HG03442 (cell line): ENCODE data around the gene TMEFF2.
A peak's percentile ranks its signal among the peaks of the same experiment; 100 is the strongest.

Experiments
- ATAC-seq: cut with Tn5 transposase; IDR thresholded peaks from one replicate; pipeline ENCODE4 v1.9.1; 2021; ENCODE audit warnings: mild to moderate bottlenecking, moderate library complexity; ENCODE audit not compliant: unreplicated experiment

Gene TMEFF2

DNA sequence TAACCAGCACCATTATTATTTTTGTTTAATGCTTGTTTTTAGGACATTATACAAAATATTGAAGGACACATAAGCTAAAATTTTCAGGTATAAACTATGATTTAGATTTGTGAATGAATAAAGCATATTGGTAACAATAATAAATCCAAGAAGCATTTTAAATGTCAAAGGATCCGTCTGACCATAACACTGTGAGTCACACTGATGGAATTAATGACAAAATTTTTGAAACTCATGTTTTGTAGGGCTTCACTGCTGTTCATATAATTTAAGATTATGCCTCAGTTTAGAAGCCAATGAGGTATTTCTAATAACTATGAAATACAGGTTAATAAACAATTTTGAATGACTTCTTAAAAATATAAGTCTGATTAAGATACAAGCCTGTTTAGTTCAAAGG lies 124.6 kb downstream of the TMEFF2 start:
- no peak for ATAC-seq

DNA sequence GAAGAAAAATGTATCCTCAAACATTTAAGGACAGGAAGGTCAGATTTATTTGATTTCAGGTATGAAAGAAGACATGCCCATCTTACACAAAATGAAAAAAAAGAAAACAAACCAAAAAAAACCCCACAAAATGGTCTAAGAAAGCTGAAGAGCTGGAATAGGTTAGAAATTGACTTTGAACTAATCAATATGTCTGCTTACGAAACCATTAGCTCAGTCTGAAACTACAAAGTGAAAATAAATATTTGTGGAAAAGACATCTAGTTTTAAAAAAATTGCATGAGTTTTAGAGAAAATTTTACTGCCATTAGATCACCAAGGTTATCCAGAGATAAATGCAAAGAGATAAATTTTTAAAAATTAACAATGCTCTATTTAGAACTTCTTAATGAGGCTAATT lies 125.3 kb downstream of the TMEFF2 start:
- ATAC-seq: no peak

DNA sequence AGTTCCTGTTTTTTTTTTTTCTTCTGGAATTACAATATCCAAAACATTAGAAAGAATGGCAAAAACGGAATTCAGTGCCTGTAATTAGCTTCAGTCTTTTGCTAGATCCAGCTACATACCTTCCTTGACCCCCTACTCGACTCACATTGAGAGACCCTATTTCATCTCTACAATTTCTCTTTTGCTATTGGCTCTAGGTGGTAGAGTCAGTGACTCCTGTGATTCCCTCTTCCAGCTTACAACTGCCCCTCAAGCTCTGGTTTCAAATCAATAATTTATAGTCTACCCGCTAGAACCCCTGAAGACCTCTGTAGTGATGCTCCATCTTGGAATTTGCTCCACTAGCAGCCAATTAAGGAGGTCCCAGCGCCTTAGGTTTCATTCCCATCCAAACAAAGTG lies 125.8 kb downstream of the TMEFF2 start:
- ATAC-seq: no peak

- ATAC-seq: no peak
Measured at GRCh38 chr2:192067631-192068030, 127.1 kb downstream of the TMEFF2 start.

- no peak for ATAC-seq
Measured at GRCh38 chr2:192064459-192064858, 130.3 kb downstream of the TMEFF2 start.

- no peak for ATAC-seq
Measured at GRCh38 chr2:192060161-192060560, 134.6 kb downstream of the TMEFF2 start.

GRCh38 chr2:192059266-192059665 lies 135.5 kb downstream of the TMEFF2 start:
- no peak for ATAC-seq

DNA sequence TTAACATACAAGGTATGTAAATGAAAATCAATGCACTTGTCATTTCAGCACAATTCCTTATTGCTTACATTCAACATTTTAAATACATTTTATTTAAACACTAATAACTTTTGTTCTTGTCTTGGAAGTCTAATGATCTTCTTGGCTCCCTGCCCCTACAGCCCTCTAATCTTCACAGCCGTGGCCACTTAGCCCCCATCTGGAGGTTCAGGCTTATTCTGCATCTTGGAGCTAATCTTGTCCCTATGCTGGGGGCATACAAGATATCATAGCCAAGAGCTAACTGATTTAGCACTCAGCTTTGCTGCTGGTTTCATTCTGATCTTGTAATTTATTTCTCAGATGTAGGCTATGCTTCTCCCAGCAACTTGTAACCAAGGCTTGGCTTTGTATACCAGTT lies 140.8 kb downstream of the TMEFF2 start:
- no peak for ATAC-seq

- ATAC-seq: no peak
Measured at GRCh38 chr2:192051533-192051932, 143.2 kb downstream of the TMEFF2 start.

GRCh38 chr2:192049362-192049761 lies 145.4 kb downstream of the TMEFF2 start:
- ATAC-seq: no peak

DNA sequence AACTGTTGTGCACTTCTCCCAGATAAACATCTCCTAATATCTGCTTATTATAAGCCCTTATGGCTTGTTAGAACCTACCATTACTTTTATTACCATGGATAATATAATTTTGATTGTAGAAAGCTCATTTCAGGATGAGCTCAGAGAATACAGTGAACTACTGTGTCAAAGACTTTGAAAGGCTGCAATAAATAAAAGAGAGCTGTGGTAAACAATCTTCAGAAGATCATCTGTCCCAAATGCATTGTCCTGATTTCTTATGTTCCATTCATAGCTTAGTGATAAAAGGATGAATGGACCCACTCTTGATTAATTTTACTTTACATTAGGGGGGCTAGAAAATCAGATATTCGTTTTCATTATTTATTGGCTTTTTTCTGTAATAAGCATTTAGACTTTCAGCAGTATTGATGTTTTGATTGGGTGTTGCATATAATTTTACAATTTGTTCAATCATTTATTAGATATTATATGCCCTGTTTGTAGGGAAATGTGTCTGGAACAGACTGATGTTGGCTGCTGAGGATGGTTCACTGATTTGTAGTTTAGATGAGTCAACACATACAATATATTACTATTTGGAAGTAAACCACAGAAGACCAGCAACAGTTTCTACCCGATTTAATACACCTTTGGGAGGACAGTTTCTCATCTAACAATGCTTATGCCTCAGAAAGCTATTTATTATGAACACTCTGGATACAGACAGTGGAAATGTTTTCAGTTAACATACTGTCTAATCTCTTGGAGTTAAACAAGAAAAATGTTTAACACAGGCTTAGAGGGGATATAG lies 147.2 kb downstream of the TMEFF2 start:
- no peak for ATAC-seq

- ATAC-seq: no peak
Measured at GRCh38 chr2:192044496-192044895, 150.2 kb downstream of the TMEFF2 start.

DNA sequence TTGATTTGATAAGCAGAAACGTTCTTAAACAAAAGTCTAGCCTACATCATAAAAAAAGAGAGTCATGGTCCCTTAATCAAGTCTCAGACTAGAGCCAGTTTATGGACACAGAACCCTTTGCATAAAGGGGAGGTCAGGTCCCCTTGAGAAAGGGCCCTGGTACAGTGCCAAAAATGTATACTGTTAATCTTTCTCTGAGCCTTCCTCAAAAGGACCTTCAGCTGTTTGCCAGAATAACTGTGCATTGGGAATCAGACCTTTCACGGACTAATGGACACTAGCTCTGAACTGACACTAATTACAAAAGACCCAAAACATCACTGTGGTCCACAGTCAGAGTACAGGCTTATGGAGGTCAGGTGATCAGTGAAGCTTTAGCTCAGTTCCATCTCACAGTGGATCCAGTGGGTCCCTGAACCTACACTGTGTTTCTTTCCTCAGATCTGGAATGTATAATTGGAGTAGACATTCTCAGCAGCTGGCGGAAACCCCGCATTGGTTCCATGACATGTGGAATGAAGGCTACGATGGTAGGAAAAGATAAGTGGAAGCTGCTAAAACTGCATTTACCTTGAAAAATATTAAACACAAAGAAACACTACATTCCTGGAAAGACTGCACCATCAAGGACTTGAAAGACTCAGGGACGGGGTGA lies 151.4 kb downstream of the TMEFF2 start:
- no peak for ATAC-seq

GRCh38 chr2:192042126-192042525 lies 152.6 kb downstream of the TMEFF2 start:
- ATAC-seq: no peak

DNA sequence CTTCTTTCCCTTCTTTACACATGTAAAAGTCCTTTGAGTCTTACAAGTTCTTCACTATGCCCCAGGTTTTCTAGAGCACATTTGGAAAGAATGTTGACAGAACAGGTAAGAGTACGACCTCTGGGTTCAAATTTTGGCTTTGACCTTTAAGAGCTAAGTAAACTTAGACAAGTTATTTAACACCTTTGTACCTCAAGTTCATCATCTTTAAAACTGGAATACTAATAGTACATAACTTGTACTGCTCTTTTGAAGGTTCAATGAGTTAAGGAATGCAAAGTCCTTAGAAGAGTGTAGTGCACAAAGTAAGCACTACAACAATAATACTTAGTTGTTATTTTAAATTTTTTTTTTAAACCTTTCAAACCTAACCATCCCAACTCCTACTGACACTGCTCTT lies 156.6 kb downstream of the TMEFF2 start:
- ATAC-seq: no peak

- ATAC-seq: no peak
Measured at GRCh38 chr2:192035731-192036442, 158.8 kb downstream of the TMEFF2 start.

DNA sequence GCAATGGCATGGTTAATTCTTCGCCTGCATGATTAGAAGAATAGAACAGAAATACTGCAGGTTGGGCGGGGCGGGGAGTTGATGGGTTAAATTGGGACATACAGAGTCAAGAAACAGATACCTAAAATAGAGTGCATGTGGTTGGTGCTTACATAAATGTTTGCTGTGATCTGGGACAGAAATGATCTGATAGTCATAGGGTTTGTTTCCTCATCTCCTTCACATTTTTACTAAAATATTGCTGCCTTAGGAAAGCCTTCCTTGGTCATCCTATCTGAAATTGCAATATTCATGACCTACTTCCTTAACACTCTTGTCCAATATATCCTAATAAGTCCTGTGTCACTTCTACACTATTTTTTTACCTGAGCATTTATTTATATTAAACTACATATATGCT lies 163.9 kb downstream of the TMEFF2 start:
- ATAC-seq: no peak

DNA sequence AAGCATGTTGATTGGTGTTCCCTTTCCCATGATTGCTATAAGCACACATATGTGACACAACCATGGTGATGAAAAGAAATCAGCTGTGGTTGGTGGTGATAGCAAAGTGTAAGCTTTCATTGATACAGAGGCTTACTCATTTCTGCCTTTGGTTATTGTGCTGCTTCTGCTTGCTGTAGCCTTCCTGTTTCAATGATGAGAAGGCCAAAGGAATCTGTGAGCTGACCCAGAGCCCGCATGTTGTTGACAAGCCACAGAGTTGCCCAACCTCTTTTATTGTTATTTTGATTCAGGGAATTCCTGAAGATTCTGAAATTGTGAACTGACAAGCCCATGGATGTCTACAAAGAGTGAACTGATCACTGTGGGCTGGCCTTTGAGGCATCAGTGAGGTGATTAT lies 164.4 kb downstream of the TMEFF2 start:
- ATAC-seq: no peak

DNA sequence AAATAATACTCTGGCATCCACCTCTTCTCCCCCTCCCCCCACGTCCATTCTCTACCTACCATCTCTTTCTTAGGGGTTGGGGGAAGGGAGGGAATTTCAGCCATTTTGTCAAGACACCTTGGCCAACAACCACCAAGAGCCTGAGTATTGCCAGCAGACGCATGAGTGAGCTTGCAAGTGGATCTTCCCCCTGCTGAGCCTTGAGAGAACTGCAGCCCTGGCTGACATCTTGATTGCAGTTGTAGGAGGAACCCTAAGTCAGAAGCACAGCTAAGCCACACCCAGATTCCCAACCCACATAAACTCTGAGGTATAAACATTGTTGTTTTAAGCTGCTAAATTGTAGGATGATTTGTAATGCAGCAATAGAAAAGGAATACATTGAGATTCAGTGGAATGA lies 165.6 kb downstream of the TMEFF2 start:
- peak; percentile 85 for ATAC-seq

DNA sequence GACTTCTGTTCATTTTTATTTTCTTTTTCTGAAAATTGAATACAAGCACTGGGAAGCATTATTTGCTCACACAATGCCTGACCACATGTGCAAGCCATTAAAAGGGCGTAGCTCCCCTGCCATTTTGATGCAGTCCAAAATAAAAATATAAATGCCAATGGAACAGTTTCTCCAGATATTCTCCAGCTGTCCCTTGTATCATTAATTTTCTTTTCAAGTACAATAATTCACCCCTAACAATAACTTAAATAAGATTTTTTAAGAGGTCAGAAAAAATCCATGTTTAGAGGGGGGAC lies 168.0 kb downstream of the TMEFF2 start:
- no peak for ATAC-seq

GRCh38 chr2:192026059-192026824 lies 168.5 kb downstream of the TMEFF2 start:
- no peak for ATAC-seq
